ENCODE results near the gene KMO.

KMO gene

GRCh38 chr1:241624935-241625334 lies 92.8 kb downstream of the KMO start:
- H3K4me3 ChIP-seq (ENCODE audit: low read length), result no peak overlapping the region
- no peaks in the 10 kb centered on the region for H3K9me2 ChIP-seq (replicated peaks; ENCODE audit: control insufficient read depth, low read length)
- no peaks in the 10 kb centered on the region for H3K79me2 ChIP-seq (ENCODE audit: control insufficient read depth, low read length)
- no peak overlapping the region for H3K27ac ChIP-seq (ENCODE audit: low read depth, low read length)
- peaks cover 21% of the 10 kb centered on the region for H3K4me1 ChIP-seq (ENCODE audit: control insufficient read depth, low read length)
- H3K4me2 ChIP-seq (ENCODE audit: low read length), result no peak overlapping the region
- H3F3A ChIP-seq (ENCODE audit: control insufficient read depth, insufficient read depth), result peaks cover 7% of the 10 kb centered on the region; the same call in 1 of the 2 replicates
- no peaks in the 10 kb centered on the region for H3K36me3 ChIP-seq (ENCODE audit: control insufficient read depth, low read length)
- H3K9me3 ChIP-seq (ENCODE audit: control insufficient read depth, insufficient read depth, low read length), result no peaks in the 10 kb centered on the region
- H4K20me1 ChIP-seq (ENCODE audit: control insufficient read depth, insufficient read depth, low read depth, low read length), result no peaks in the 10 kb centered on the region
- TF ChIP-seq CTCF (IDR thresholded peaks at IDR 0.05; ENCODE audit: low read depth, low read length, poor library complexity, severe bottlenecking) (no peak), EZH2phosphoT487 (IDR thresholded peaks at IDR 0.05; ENCODE audit: borderline replicate concordance, low read length) (no peak)
- no peaks in the 10 kb centered on the region for H3K27me3 ChIP-seq (ENCODE audit: control insufficient read depth, low read length)

GRCh38 chr1:241627453-241628259 lies 95.5 kb downstream of the KMO start:
- no peaks in the 10 kb centered on the region for H3K79me2 ChIP-seq (ENCODE audit: control insufficient read depth, low read length)
- H3K4me1 ChIP-seq (ENCODE audit: control insufficient read depth, low read length), result peaks cover 24% of the 10 kb centered on the region
- H3K27ac ChIP-seq (ENCODE audit: low read depth, low read length), result peak overlapping the region; percentile 51
- peak overlapping the region; percentile 76 for H3K4me2 ChIP-seq (ENCODE audit: low read length)
- H4K20me1 ChIP-seq (ENCODE audit: control insufficient read depth, insufficient read depth, low read depth, low read length), result no peaks in the 10 kb centered on the region
- H3K9me3 ChIP-seq (ENCODE audit: control insufficient read depth, insufficient read depth, low read length), result no peaks in the 10 kb centered on the region
- no peaks in the 10 kb centered on the region for H3K36me3 ChIP-seq (ENCODE audit: control insufficient read depth, low read length)
- peak overlapping the region; percentile 65 for H3K4me3 ChIP-seq (ENCODE audit: low read length)
- no peaks in the 10 kb centered on the region for H3K9me2 ChIP-seq (replicated peaks; ENCODE audit: control insufficient read depth, low read length)
- peaks cover 9% of the 10 kb centered on the region; the same call in 1 of the 2 replicates for H3F3A ChIP-seq (ENCODE audit: control insufficient read depth, insufficient read depth)
- no peaks in the 10 kb centered on the region for H3K27me3 ChIP-seq (ENCODE audit: control insufficient read depth, low read length)
- TF ChIP-seq CTCF (IDR thresholded peaks at IDR 0.05; ENCODE audit: low read depth, low read length, poor library complexity, severe bottlenecking) (peak; percentile 73), EZH2phosphoT487 (IDR thresholded peaks at IDR 0.05; ENCODE audit: borderline replicate concordance, low read length) (no peak)

- TF ChIP-seq EZH2phosphoT487 (IDR thresholded peaks at IDR 0.05; ENCODE audit: borderline replicate concordance, low read length) (no peak), CTCF (IDR thresholded peaks at IDR 0.05; ENCODE audit: low read depth, low read length, poor library complexity, severe bottlenecking) (no peak)
- Histone ChIP-seq H3K9me2 (replicated peaks; ENCODE audit: control insufficient read depth, low read length) (no peaks in the 10 kb centered on the region), H3K4me2 (ENCODE audit: low read length) (no peak overlapping the region), H3F3A (ENCODE audit: control insufficient read depth, insufficient read depth) (peaks cover 9% of the 10 kb centered on the region; the same call in 1 of the 2 replicates), H3K9me3 (ENCODE audit: control insufficient read depth, insufficient read depth, low read length) (no peaks in the 10 kb centered on the region), H3K4me1 (ENCODE audit: control insufficient read depth, low read length) (peaks cover 24% of the 10 kb centered on the region), H3K36me3 (ENCODE audit: control insufficient read depth, low read length) (peaks cover 8% of the 10 kb centered on the region), H3K27ac (ENCODE audit: low read depth, low read length) (no peak overlapping the region), H3K27me3 (ENCODE audit: control insufficient read depth, low read length) (no peaks in the 10 kb centered on the region), H4K20me1 (ENCODE audit: control insufficient read depth, insufficient read depth, low read depth, low read length) (no peaks in the 10 kb centered on the region), H3K4me3 (ENCODE audit: low read length) (no peak overlapping the region), H3K79me2 (ENCODE audit: control insufficient read depth, low read length) (no peaks in the 10 kb centered on the region)
Measured at GRCh38 chr1:241630005-241630404, 97.8 kb downstream of the KMO start.
